ENCODE measurements around the gene BUD31. TPM values are rescaled to one million over a fixed set of nuclear protein-coding genes. Genes with fewer than 3 reads are reported as not detected.
A peak's percentile ranks its signal among the peaks of the same experiment; 100 is the strongest.

BUD31 gene
- total and polyA plus RNA-seq, 2 of the 4 experiments (the other 2 are of a cell fraction): 72.6 to 97.2 TPM

DNA sequence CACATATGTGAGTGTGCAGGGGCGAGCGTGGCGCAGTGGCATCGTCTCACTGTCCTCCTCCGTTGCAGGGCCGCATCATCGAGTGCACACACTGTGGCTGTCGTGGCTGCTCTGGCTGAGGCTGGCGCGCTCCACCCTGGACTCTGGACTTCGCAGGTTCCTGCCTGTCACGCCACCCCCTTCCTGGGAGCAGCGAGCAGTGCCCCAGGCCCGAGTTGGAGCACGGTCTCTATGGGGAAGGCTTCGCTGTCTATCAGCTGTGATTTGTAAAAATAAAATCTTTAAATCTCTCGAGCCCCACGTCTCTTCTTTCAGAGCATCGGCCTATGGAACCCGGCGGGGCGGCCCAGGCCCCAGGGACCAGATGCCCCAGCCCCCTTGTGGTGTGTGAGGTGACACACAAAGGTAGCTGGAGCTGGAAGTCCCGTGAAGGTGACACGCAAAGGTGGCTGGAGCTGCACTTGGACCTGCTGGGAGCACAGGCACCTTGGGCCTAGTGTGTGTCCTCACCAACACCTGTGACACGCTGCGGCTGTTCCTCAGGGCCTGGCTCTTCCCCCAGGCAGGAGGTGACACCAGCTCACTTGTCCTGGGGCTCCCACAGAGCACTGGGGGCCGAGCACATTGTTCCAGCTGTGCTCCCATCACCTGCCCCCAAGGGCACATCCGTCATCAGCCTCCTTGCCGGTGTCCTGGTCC lies 10.7 kb downstream of the BUD31 start:
- intact Hi-C loops (cut with micrococcal nuclease) (no loop called here), dilution Hi-C loops (cut with HindIII; ENCODE audit: low sequenced_read_pairs, unreplicated experiment) (no loop called here), in situ Hi-C loops (cut with MboI; ENCODE audit: low sequenced_read_pairs) (no loop called here)
- Histone ChIP-seq H3K23ac (ENCODE audit: low read depth, low read length) (no peak overlapping the region), H2BK120ac (ENCODE audit: low read depth, low read length) (no peak overlapping the region), H3K4ac (ENCODE audit: low read depth, low read length) (no peak overlapping the region), H3K27me3 (ENCODE audit: control insufficient read depth, insufficient read depth, low read length) (no peaks in the 10 kb centered on the region), H2BK5ac (ENCODE audit: low read depth, low read length, poor library complexity, severe bottlenecking) (no peak overlapping the region), H3K4me2 (ENCODE audit: low read depth, low read length) (no peak overlapping the region), H3K79me1 (ENCODE audit: low read depth in 1 of 2, low read length in 2 of 2) (peaks cover 14 to 18% of the 10 kb centered on the region in 2 experiments), H3K4me3 (ENCODE audit: insufficient read depth, low read depth, low read length) (no peak overlapping the region), H2AFZ (replicated peaks; ENCODE audit: low read length, poor library complexity) (peak overlapping the region; percentile 29), H3K36me3 (ENCODE audit: control insufficient read depth, insufficient read depth, low read length) (peaks cover 72% of the 10 kb centered on the region), H3K18ac (ENCODE audit: low read depth, low read length) (no peak overlapping the region), H3K4me1 (ENCODE audit: control insufficient read depth, insufficient read depth, low read length) (no peaks in the 10 kb centered on the region), H3K9me3 (ENCODE audit: control insufficient read depth, insufficient read depth, low read length) (no peaks in the 10 kb centered on the region), H3K9ac (ENCODE audit: low read depth, low read length) (no peak overlapping the region), H3K27ac (ENCODE audit: insufficient read depth, low read length) (no peak overlapping the region), H3K9me1 (ENCODE audit: insufficient read depth, low read length) (no peaks in the 10 kb centered on the region), H2AK9ac (replicated peaks; ENCODE audit: low read depth, low read length, poor library complexity) (peak overlapping the region; percentile 70), H4K5ac (ENCODE audit: low read depth, low read length) (no peak overlapping the region), H2BK15ac (ENCODE audit: low read depth, low read length) (no peak overlapping the region), H3K14ac (replicated peaks; ENCODE audit: low read depth, low read length) (no peak overlapping the region), H2AK5ac (ENCODE audit: low read depth, low read length) (no peak overlapping the region), H2BK20ac (ENCODE audit: low read depth, low read length) (no peak overlapping the region), H3K56ac (ENCODE audit: extremely low read depth, insufficient read depth, low read length) (no peak overlapping the region), H4K20me1 (ENCODE audit: insufficient read depth, low read length) (peaks cover 24% of the 10 kb centered on the region), H4K8ac (ENCODE audit: low read depth in 2 of 2, low read length in 2 of 2) (no peak overlapping the region), H4K91ac (ENCODE audit: insufficient read depth, low read depth, low read length) (no peak overlapping the region)
- DNase-seq: no peak
- 92% methylated on average over 16 of the region's 29 CpGs; no CpG with 5 or more reads in 1 of the 2 experiments for WGBS, 2 experiments (ENCODE audit: extremely low coverage in 2 of 2, insufficient read length in 1 of 2)
- ChIA-PET CTCF (no interaction called here), POLR2A (ENCODE audit: unreplicated experiment) (interaction anchor here (1.3 kb wide), 1 partner anchor 11 kb away, joined by 3 read pairs; the partner anchor contains the start of genes BUD31 and PDAP1)
- TF ChIP-seq, protein P1, sequence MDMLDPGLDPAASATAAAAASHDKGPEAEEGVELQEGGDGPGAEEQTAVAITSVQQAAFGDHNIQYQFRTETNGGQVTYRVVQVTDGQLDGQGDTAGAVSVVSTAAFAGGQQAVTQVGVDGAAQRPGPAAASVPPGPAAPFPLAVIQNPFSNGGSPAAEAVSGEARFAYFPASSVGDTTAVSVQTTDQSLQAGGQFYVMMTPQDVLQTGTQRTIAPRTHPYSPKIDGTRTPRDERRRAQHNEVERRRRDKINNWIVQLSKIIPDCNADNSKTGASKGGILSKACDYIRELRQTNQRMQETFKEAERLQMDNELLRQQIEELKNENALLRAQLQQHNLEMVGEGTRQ (IDR thresholded peaks at IDR 0.05; ENCODE audit: low read depth, low read length): no peak
- TF ChIP-seq CEBPB (IDR thresholded peaks at IDR 0.05; ENCODE audit: low read depth, low read length): no peak
- no peak for TF ChIP-seq RAD21 (IDR thresholded peaks at IDR 0.05; ENCODE audit: low read length)
- no peak for TF ChIP-seq BHLHE40 (IDR thresholded peaks at IDR 0.05; ENCODE audit: low read depth, low read length)
- no peak for TF ChIP-seq NFE2L2 (IDR thresholded peaks at IDR 0.05; ENCODE audit: low read depth, low read length)
- no peak for TF ChIP-seq MAZ (IDR thresholded peaks at IDR 0.05; ENCODE audit: borderline replicate concordance, low read depth, low read length)
- TF ChIP-seq POLR2A (IDR thresholded peaks at IDR 0.05; ENCODE audit: low read depth, low read length): no peak
- TF ChIP-seq SMC3 (IDR thresholded peaks at IDR 0.05; ENCODE audit: low read depth, low read length): no peak
- TF ChIP-seq, protein P2, sequence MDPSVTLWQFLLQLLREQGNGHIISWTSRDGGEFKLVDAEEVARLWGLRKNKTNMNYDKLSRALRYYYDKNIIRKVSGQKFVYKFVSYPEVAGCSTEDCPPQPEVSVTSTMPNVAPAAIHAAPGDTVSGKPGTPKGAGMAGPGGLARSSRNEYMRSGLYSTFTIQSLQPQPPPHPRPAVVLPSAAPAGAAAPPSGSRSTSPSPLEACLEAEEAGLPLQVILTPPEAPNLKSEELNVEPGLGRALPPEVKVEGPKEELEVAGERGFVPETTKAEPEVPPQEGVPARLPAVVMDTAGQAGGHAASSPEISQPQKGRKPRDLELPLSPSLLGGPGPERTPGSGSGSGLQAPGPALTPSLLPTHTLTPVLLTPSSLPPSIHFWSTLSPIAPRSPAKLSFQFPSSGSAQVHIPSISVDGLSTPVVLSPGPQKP (IDR thresholded peaks at IDR 0.05; ENCODE audit: borderline replicate concordance, low read depth, low read length): no peak
- no peak for TF ChIP-seq RFX5 (IDR thresholded peaks at IDR 0.05; ENCODE audit: low read depth, low read length)
- TF ChIP-seq FOS (IDR thresholded peaks at IDR 0.05; ENCODE audit: low read depth, low read length): no peak
- no TSS peak for BruUV-seq (replicated peaks)
- no peak for ATAC-seq (ENCODE audit: low read depth)

All from IMR-90 (cell line).